D721Med (cell line): ENCODE data around the gene DUSP6.

Source experiments
- DNase-seq: peaks from one replicate; pipeline ENCODE4 v3.0.0; 2011; ENCODE audit warnings: low spot score; ENCODE audit not compliant: insufficient read length
- FAIRE-seq: peaks from 2 replicates; lab custom pipeline; 2011; peaks lifted over from hg19 to GRCh38; lab: Jason Lieb, UNC
- TF ChIP-seq, protein P1 (sequence below): IDR thresholded peaks from 2 replicates; pipeline ENCODE4 v1.5.1; 2012; ENCODE audit warnings: mild to moderate bottlenecking, control low read depth; ENCODE audit not compliant: insufficient read depth; ENCODE audit errors: missing control alignments

Gene DUSP6

DNA sequence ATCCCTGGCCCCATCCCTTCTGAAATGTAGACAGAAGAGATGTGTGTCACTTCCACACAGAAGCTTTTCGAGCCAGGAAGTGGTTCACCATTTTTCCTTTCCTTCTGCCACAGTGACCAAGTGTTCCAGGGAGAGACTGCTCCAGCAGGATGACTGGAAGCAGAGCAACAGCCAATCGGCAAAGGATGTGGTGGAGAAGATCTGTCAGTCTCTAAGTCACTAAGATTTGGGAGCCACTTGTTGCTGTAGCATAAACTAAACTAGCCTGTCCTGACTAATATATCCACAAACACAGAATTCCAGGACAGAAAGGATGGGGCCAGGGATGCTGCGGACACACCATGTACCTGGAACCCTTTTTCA is 42.9 kb downstream of the DUSP6 start:
- TF ChIP-seq, protein P1, sequence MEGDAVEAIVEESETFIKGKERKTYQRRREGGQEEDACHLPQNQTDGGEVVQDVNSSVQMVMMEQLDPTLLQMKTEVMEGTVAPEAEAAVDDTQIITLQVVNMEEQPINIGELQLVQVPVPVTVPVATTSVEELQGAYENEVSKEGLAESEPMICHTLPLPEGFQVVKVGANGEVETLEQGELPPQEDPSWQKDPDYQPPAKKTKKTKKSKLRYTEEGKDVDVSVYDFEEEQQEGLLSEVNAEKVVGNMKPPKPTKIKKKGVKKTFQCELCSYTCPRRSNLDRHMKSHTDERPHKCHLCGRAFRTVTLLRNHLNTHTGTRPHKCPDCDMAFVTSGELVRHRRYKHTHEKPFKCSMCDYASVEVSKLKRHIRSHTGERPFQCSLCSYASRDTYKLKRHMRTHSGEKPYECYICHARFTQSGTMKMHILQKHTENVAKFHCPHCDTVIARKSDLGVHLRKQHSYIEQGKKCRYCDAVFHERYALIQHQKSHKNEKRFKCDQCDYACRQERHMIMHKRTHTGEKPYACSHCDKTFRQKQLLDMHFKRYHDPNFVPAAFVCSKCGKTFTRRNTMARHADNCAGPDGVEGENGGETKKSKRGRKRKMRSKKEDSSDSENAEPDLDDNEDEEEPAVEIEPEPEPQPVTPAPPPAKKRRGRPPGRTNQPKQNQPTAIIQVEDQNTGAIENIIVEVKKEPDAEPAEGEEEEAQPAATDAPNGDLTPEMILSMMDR, result no peak

DNA sequence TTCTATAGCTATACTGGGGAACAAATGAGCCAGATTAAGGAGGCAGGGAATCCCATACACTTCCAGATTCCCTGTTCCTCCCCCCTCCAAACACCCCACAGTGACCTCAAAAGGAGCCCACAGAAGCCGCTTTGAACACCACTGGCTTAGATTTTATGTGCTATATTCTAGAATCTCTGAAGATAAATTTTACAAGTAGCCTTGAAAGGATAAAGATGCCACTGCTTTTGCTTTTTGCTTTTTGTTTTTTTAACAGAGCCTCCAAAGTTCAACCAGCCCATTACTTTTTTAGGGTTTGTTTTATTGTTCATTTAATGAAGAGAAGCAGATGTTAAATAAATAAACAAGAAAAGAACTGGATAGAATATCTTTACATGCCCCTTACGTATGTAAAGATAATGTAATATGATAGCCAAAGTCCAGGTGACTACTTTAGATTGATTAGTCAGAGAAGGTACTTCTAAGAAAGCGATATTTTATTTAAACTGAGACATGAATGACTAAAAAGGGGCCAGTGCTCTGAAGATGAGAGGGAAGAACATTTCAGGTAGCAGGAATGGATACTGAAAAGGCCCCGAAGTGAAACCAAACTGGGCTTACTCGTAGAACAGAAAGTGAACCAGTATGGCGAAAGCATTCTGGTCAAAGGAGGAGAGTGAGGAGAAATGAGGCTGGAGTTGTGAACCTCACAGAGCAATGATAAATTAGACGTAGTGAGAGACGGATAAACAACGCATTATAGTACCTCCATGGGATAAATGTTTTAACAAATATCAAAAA is 44.6 kb downstream of the DUSP6 start:
- DNase-seq (no peak), FAIRE-seq (no peak)
- TF ChIP-seq, protein P1, result no peak

More for the DNA sequence above, 42.9 kb downstream of the DUSP6 start:
- FAIRE-seq (no peak), DNase-seq (no peak)

DNA sequence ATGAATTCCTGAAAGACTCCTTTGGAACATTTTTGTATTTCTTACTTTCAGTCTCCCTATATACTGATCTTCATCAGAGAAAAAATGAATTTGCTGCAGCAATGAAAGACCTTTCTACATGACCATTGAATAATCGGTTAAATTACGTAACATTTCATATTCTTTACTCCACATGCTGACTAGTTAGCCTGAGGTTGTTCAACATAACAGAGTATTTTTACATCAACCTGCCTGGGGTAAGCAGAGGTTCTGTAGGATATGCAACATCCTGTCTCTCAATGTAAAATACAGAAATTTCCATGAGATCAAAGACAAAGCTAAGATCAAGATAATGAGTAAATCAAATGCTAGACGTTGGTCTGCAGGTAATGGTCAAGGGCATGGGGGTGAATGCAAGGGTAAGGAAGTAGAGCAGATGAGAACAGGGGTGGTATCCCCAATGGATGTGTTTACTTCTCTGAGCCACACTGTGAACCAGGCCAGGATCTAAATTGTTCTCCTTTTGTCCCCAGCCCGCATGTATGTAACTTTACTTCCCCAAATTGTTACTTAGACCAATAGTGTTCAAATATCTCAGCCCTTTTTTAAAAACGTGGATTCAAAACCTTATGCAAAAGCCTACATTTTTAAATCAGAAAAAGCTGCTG is 45.4 kb downstream of the DUSP6 start:
- TF ChIP-seq, protein P1, result no peak
- DNase-seq, result no peak
- no peak for FAIRE-seq

DNA sequence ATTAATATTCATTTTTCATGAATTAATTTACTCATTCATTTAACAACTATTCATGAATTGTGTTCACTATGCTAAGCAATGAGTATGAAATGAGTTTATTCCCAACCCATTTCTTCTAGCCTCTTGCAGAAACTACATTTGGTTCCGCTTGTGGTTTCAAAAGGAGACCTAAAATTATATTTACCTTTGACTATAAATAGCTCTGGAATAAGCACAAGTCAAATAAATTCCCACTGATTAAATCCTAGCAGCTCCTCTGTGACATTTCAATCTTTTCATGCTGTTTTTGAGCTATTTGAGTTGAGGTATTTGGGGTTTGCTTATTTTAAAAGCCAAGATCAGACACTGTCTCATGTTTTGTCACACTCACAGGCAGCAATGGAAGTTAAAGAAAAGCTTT is 46.9 kb downstream of the DUSP6 start:
- DNase-seq (no peak), FAIRE-seq (no peak)
- TF ChIP-seq, protein P1, result no peak

DNA sequence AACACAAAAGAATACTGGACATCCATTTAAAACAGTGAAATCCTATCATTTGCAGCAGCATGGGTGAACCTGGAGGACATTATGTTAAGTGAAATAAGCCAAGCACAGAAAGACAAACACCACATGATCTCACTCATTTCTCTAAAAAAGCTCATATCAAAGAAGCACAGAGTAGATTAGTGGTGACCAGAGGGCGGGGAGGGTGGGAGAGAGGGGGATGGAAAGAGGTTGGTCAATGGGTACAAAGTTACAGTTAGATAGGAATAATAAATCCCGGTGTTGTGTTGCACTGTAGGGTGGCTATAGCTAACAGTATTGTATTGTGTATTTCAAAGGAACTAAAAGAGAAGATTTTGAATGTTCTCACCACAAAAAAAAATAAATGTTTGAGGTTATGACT is 52.4 kb downstream of the DUSP6 start:
- DNase-seq (no peak), FAIRE-seq (no peak)
- TF ChIP-seq, protein P1, result no peak

DNA sequence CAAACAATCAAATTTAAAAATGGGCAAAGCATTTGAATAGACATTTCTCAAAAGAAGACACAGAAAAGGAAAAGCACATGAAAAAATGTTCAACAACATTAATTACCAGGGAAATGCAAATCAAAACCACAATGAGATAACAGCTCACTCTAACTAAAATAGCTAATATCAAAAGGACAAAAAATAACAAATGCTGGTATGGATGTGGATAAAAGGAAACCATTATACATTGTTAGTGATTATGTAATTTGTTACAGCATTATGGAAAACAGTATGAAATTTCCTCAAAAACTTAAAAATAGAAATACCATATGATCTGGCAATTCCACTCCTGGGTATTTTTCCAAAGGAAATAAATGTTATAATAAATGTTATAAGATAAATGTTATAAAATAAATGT is 52.9 kb downstream of the DUSP6 start:
- DNase-seq, result no peak
- no peak for FAIRE-seq
- TF ChIP-seq, protein P1, result no peak
